DOHH2 (cell line): ENCODE data around the gene KIFBP.
A peak's percentile ranks its signal among the peaks of the same experiment; 100 is the strongest.

ENCODE experiments used
- H3F3A ChIP-seq: fragments of 200-600 bp; sonication (generic), shearing (Covaris generic); 2 replicates; pipeline ENCODE4 v1.6.0; 2016; ENCODE audit warnings: antibody characterized with exemption, mild to moderate bottlenecking; ENCODE audit not compliant: control insufficient read depth, insufficient read depth
- H3K27ac ChIP-seq: fragments of 200-600 bp; sonication (generic); 2 replicates; pipeline ENCODE4 v1.5.1; 2014; ENCODE audit warnings: low read depth, mild to moderate bottlenecking, low read length, moderate library complexity
- H3K27me3 ChIP-seq: fragments of 200-600 bp; sonication (generic); 2 replicates; pipeline ENCODE4 v1.6.1; 2014; ENCODE audit warnings: mild to moderate bottlenecking, low read length, mixed read lengths; ENCODE audit not compliant: control insufficient read depth
- H3K36me3 ChIP-seq: fragments of 200-600 bp; sonication (generic); 2 replicates; pipeline ENCODE4 v1.6.1; 2014; ENCODE audit warnings: mild to moderate bottlenecking, low read length, moderate library complexity, mixed read lengths; ENCODE audit not compliant: control insufficient read depth
- H3K4me1 ChIP-seq: fragments of 200-600 bp; sonication (generic); 2 replicates; pipeline ENCODE4 v1.6.1; 2014; ENCODE audit warnings: mild to moderate bottlenecking, low read length, mixed read lengths; ENCODE audit not compliant: control insufficient read depth
- H3K4me2 ChIP-seq: fragments of 200-600 bp; sonication (generic); 2 replicates; pipeline ENCODE4 v1.6.0; 2014; ENCODE audit warnings: mild to moderate bottlenecking, low read length, moderate library complexity
- H3K4me3 ChIP-seq: fragments of 200-600 bp; sonication (generic); 2 replicates; pipeline ENCODE4 v1.5.1; 2014; ENCODE audit warnings: mild to moderate bottlenecking, low read length, mixed read lengths
- H3K79me2 ChIP-seq: fragments of 200-600 bp; sonication (generic); 2 replicates; pipeline ENCODE4 v1.6.1; 2014; ENCODE audit warnings: mild to moderate bottlenecking, low read length, mixed read lengths; ENCODE audit not compliant: control insufficient read depth
- H3K9me2 ChIP-seq: fragments of 200-600 bp; sonication (generic); replicated peaks from 2 replicates; pipeline ENCODE4 v1.6.1; 2014; ENCODE audit warnings: mild to moderate bottlenecking, low read length, mixed read lengths; ENCODE audit not compliant: control insufficient read depth
- H3K9me3 ChIP-seq: fragments of 200-600 bp; sonication (generic); 2 replicates; pipeline ENCODE4 v1.6.1; 2014; ENCODE audit warnings: antibody characterized with exemption, low read length, mixed read lengths; ENCODE audit not compliant: control insufficient read depth, insufficient read depth
- H4K20me1 ChIP-seq: fragments of 200-600 bp; sonication (generic); 2 replicates; pipeline ENCODE4 v1.6.0; 2014; ENCODE audit warnings: low read depth, mild to moderate bottlenecking, antibody characterized with exemption, low read length, moderate library complexity; ENCODE audit not compliant: control insufficient read depth, insufficient read depth
- EZH2phosphoT487 ChIP-seq: fragments of 200-600 bp; sonication (generic); IDR thresholded peaks from 2 replicates; pipeline ENCODE4 v1.6.1; 2017; ENCODE audit warnings: borderline replicate concordance, mild to moderate bottlenecking, antibody characterized with exemption, low read length, moderate library complexity, mixed read lengths
- TF ChIP-seq, protein P1 (sequence below): fragments of 200-600 bp; sonication (generic); IDR thresholded peaks from one replicate; pipeline ENCODE4 v1.5.1; 2014; ENCODE audit warnings: antibody characterized with exemption, mild to moderate bottlenecking, low read depth, low read length; ENCODE audit not compliant: poor library complexity, severe bottlenecking

The KIFBP gene

DNA sequence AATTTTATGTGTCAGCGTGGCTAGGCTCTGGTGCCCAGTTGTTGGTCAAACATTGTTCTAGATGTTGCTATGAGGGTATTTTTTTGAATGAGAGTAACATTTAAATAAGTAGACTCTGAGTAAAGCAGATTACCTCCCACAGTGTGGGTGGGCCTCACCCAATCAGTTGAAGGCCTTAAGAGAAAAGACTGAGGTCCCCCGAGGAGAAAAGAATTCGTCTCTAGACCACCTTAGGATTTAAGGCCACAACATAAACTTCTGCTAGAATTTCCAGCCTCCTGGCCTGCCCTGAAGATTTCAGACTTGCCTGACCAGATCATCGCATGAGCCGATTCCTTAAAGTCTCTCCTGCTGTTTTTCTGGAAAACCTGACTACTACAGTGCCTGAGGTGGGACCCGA is 54.2 kb downstream of the KIFBP start:
- peaks cover 15% of the 10 kb centered on the region for H3K4me1 ChIP-seq
- H3K79me2 ChIP-seq = no peaks in the 10 kb centered on the region
- no peaks in the 10 kb centered on the region for H3K9me3 ChIP-seq
- H3K27ac ChIP-seq = no peak overlapping the region
- TF ChIP-seq EZH2phosphoT487 = no peak
- TF ChIP-seq, protein P1, sequence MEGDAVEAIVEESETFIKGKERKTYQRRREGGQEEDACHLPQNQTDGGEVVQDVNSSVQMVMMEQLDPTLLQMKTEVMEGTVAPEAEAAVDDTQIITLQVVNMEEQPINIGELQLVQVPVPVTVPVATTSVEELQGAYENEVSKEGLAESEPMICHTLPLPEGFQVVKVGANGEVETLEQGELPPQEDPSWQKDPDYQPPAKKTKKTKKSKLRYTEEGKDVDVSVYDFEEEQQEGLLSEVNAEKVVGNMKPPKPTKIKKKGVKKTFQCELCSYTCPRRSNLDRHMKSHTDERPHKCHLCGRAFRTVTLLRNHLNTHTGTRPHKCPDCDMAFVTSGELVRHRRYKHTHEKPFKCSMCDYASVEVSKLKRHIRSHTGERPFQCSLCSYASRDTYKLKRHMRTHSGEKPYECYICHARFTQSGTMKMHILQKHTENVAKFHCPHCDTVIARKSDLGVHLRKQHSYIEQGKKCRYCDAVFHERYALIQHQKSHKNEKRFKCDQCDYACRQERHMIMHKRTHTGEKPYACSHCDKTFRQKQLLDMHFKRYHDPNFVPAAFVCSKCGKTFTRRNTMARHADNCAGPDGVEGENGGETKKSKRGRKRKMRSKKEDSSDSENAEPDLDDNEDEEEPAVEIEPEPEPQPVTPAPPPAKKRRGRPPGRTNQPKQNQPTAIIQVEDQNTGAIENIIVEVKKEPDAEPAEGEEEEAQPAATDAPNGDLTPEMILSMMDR = no peak
- no peak overlapping the region for H3K4me2 ChIP-seq
- no peak overlapping the region for H3K4me3 ChIP-seq
- no peaks in the 10 kb centered on the region for H3K9me2 ChIP-seq
- no peaks in the 10 kb centered on the region for H4K20me1 ChIP-seq
- H3K27me3 ChIP-seq = no peaks in the 10 kb centered on the region
- no peaks in the 10 kb centered on the region for H3F3A ChIP-seq
- H3K36me3 ChIP-seq = no peaks in the 10 kb centered on the region

DNA sequence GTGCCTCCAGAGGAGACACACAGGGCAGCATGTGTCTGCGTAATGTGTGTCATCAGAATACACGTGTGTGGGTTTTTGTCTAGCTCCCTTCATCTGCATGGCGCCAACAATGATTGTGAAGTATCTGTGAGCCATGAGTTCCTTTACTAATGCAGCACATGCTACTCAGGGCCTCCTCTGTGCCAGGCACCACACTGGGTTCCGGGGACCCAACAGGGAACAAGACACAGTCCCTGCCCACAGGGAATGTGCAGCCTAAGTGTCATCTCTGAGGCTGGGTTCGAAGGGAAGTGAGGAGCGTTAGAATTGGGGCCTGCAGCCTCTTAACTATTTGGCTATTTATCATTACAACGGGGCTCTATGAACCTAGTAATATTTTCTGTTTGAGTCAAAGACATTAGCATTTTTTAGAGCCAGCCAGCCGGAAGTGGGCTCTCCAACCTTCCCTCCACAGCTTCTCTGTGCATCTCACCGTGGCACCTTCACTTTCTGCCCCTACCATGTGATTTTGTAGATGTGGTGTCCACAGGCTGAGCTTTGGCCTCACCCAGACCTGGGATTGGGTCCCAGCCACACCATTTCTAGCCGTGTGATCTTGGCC is 55.4 kb downstream of the KIFBP start:
- Histone ChIP-seq H3K27me3 (no peaks in the 10 kb centered on the region), H3K4me1 (peaks cover 15% of the 10 kb centered on the region), H3K79me2 (no peaks in the 10 kb centered on the region), H3K27ac (no peak overlapping the region), H3K4me2 (peak overlapping the region; percentile 62), H3F3A (no peaks in the 10 kb centered on the region), H3K36me3 (no peaks in the 10 kb centered on the region), H3K9me2 (no peaks in the 10 kb centered on the region), H3K4me3 (peak overlapping the region; percentile 9; the same call in 1 of the 2 replicates), H3K9me3 (no peaks in the 10 kb centered on the region), H4K20me1 (no peaks in the 10 kb centered on the region)
- TF ChIP-seq EZH2phosphoT487 = no peak
- TF ChIP-seq, protein P1 = no peak

DNA sequence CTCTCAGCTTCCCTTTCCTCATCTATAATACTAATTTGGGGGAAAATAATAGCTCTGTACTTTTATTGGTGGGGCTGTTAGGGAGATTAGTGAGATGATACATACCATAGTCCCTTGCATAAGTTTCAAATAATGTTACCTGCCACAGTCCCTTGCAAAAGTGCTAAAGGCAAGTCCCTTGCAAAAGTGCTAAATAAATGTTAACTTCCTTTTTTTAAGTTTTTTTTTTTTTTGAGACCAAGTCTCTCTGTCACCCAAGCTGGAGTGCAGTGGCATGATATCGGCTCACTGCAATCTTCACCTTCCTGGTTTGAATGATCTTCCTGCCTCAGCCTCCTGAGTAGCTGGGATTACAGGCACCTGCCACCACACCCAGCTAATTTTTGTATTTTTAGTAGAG is 55.9 kb downstream of the KIFBP start:
- TF ChIP-seq, protein P1 = no peak
- no peak for TF ChIP-seq EZH2phosphoT487
- Histone ChIP-seq H3K79me2 (no peaks in the 10 kb centered on the region), H3K9me3 (no peaks in the 10 kb centered on the region), H3K4me3 (peak overlapping the region; percentile 9; the same call in 1 of the 2 replicates), H3K27ac (no peak overlapping the region), H4K20me1 (no peaks in the 10 kb centered on the region), H3K4me1 (peaks cover 15% of the 10 kb centered on the region), H3F3A (no peaks in the 10 kb centered on the region), H3K27me3 (no peaks in the 10 kb centered on the region), H3K36me3 (no peaks in the 10 kb centered on the region), H3K9me2 (no peaks in the 10 kb centered on the region), H3K4me2 (peak overlapping the region; percentile 62)
